Left lung (tissue), 10 donors: ENCODE measurements around the gene C2CD4A. TPM values are rescaled to one million over a fixed set of nuclear protein-coding genes. Genes with fewer than 3 reads are reported as not detected.

Source experiments
- ATAC-seq: fragments of 200-7000 bp; cut with Tn5 transposase; one replicate; pipeline ENCODE4 v1.9.1; 2020; ENCODE audit warnings: moderate library complexity
- DNase-seq, 4 donors: peaks; one replicate each; pipeline ENCODE4 v3.0.0-alpha.2; 2013 to 2020
- H3K27ac ChIP-seq, 2 donors: fragments of 200-600 bp; sonication (generic) in 1 of 2; one replicate each; pipeline versions ENCODE4 v1.5.0 to v1.8.0; 2020 to 2021
- H3K27me3 ChIP-seq, 2 donors: fragments of 200-600 bp; sonication (generic) in 1 of 2; one replicate each; pipeline versions ENCODE4 v1.5.0 to v1.8.0; 2020 to 2021
- H3K36me3 ChIP-seq, 2 donors: fragments of 200-600 bp; sonication (generic) in 1 of 2; one replicate each; pipeline versions ENCODE4 v1.5.0 to v1.8.0; 2020 to 2021
- H3K4me1 ChIP-seq, 2 donors: fragments of 200-600 bp; one replicate each; pipeline ENCODE4 v1.8.0; 2021
- H3K4me3 ChIP-seq, 2 donors: fragments of 200-600 bp; sonication (generic) in 1 of 2; one replicate each; pipeline versions ENCODE4 v1.5.0 to v1.8.0; 2020 to 2021; ENCODE audit warnings: mild to moderate bottlenecking in 1 of 2
- H3K9me3 ChIP-seq, 2 donors: fragments of 200-600 bp; sonication (generic) in 1 of 2; one replicate each; pipeline versions ENCODE4 v1.5.0 to v1.8.0; 2020 to 2021
- CTCF ChIP-seq, 2 donors: fragments of 200-600 bp; sonication (generic) in 1 of 2; IDR thresholded peaks; one replicate each; pipeline versions ENCODE4 v1.5.0 to v1.8.0; 2021; ENCODE audit warnings: antibody characterized with exemption in 2 of 2
- intact Hi-C, 2 donors: fragments of 100-400 bp; cut with DNase I; formaldehyde crosslinking; loops; one replicate each; pipeline versions ENCODE4 v1.11.2 to v1.14.2; 2022
- polyA plus RNA-seq, 6 donors: library from polyadenylated mRNA; unstranded; fragments of 120-200 nt; gene quantifications; one replicate each; pipeline ENCODE4 v1.2.1, GENCODE V29; 2013; ENCODE audit not compliant: insufficient read length in 6 of 6
- total RNA-seq, 2 donors: library from RNA; stranded (reverse); fragmentation: NEBNext Ultra II Directional; extraction: Animal tissue kit (Norgen Biotek cat#: 25700); gene quantifications; one replicate each; pipeline ENCODE4 v1.2.1, GENCODE V29; 2021
- donor health status: DM: no; HTN: yes; CAD: no.
- donor health status: DM: no; HTN: no; CAD: no.

C2CD4A gene
- total and polyA plus RNA-seq, 8 donors = 0.05 to 0.79 (median 0.08) TPM; not detected in 2

- no peak for TF ChIP-seq CTCF (IDR thresholded peaks at IDR 0.05)
- no peaks in the 10 kb centered on the region for H3K9me3 ChIP-seq
- ATAC-seq (peak; percentile 85), DNase-seq (peak in 2 of 4 donors; percentile 31 to 49)
- intact Hi-C loops = no loop called here
- H3K4me3 ChIP-seq = peak overlapping the region in 1 of 2 donors; percentile 0
- H3K4me1 ChIP-seq = peaks cover 0 to 40% of the 10 kb centered on the region in 2 donors
- H3K36me3 ChIP-seq = no peaks in the 10 kb centered on the region
- H3K27ac ChIP-seq = peak overlapping the region; percentile 53 to 78
- no peaks in the 10 kb centered on the region for H3K27me3 ChIP-seq
These were observed 52.6 kb downstream of the C2CD4A start for GRCh38 chr15:62119227-62119864.

GRCh38 chr15:62119874-62120273 lies 53.1 kb downstream of the C2CD4A start:
- H3K27me3 ChIP-seq = no peaks in the 10 kb centered on the region
- ATAC-seq (no peak), DNase-seq (no peak)
- peaks cover 0 to 46% of the 10 kb centered on the region in 2 donors for H3K4me1 ChIP-seq
- TF ChIP-seq CTCF (IDR thresholded peaks at IDR 0.05) = no peak
- peak overlapping the region; percentile 53 to 78 for H3K27ac ChIP-seq
- no peaks in the 10 kb centered on the region for H3K36me3 ChIP-seq
- no peaks in the 10 kb centered on the region for H3K9me3 ChIP-seq
- intact Hi-C loops = no loop called here
- H3K4me3 ChIP-seq = no peak overlapping the region

Other genes with a start within 250 kb of the C2CD4A start
- gene VPS13C, start 6.5 kb upstream of the C2CD4A start, total RNA-seq = 10 to 100 TPM; 83.7 to 96.7 TPM
- 10 to 100 TPM; 54.8 to 65.8 (median 60.0) TPM for gene VPS13C, start 6.5 kb upstream of the C2CD4A start, polyA plus RNA-seq
- 1 to 10 TPM; 2.4 to 4.2 TPM for gene C2CD4B, start 98.3 kb downstream of the C2CD4A start, total RNA-seq
- gene C2CD4B, start 98.3 kb downstream of the C2CD4A start, polyA plus RNA-seq = 1 to 10 TPM; 1.1 to 5.1 (median 2.8) TPM